Activated CD8-positive, alpha-beta T cell treated with anti-CD3 and anti-CD28 coated beads for 36 hours (primary cell): Measurements from ENCODE around the gene LRRC7. TPM values are rescaled to one million over a fixed set of nuclear protein-coding genes. Genes with fewer than 3 reads are reported as not detected.
"Not testable (repeated sequence)": the region's sequence is repeated elsewhere in the genome, so short reads cannot be mapped to it uniquely, and the experiment has no call there.

ENCODE experiments used
- ATAC-seq: fragments of 200-7000 bp; cut with Tn5 transposase; one replicate; pipeline ENCODE4 v1.10.0; 2021; ENCODE audit warnings: mild to moderate bottlenecking, moderate library complexity
- CTCF ChIA-PET: fragments of 350-600 bp; sonication (Branson Sonifier 250); formaldehyde crosslinking; loops from one replicate; lab custom pipeline; 2021; ENCODE audit warnings: antibody characterized with exemption; lab: Charles Lee
- POLR2A ChIA-PET: fragments of 350-600 bp; sonication (Branson Sonifier 250); formaldehyde crosslinking; loops from one replicate; lab custom pipeline; 2021; ENCODE audit warnings: antibody characterized with exemption; lab: Charles Lee
- DNase-seq: peaks from one replicate; pipeline ENCODE4 v3.0.0-alpha.2; 2020
- H3K27ac Mint-ChIP-seq: one replicate; pipeline ENCODE4 v1.8.0; 2021; ENCODE audit warnings: mild to moderate bottlenecking, mixed read lengths
- H3K27me3 Mint-ChIP-seq: one replicate; pipeline ENCODE4 v1.8.0; 2021; ENCODE audit warnings: mixed read lengths
- H3K36me3 Mint-ChIP-seq: one replicate; pipeline ENCODE4 v1.8.0; 2021; ENCODE audit warnings: low read depth, mixed read lengths
- H3K4me1 Mint-ChIP-seq: one replicate; pipeline ENCODE4 v1.8.0; 2021; ENCODE audit warnings: low read depth, mixed read lengths
- H3K4me3 Mint-ChIP-seq: one replicate; pipeline ENCODE4 v1.8.0; 2021; ENCODE audit warnings: mild to moderate bottlenecking, moderate library complexity, mixed read lengths
- H3K9me3 Mint-ChIP-seq: one replicate; pipeline ENCODE4 v1.8.0; 2021; ENCODE audit warnings: mixed read lengths
- CTCF ChIP-seq: fragments of 200-600 bp; IDR thresholded peaks from one replicate; pipeline ENCODE4 v1.8.0; 2022; ENCODE audit warnings: antibody characterized with exemption, mild to moderate bottlenecking
- intact Hi-C: fragments of 100-400 bp; cut with micrococcal nuclease; formaldehyde crosslinking; loops from one replicate; pipeline ENCODE4 v1.10.0; 2022
- total RNA-seq, 2 experiments: library from RNA; stranded (reverse); gene quantifications; one replicate each; pipeline ENCODE4 v1.2.3, GENCODE V29; 2021

LRRC7 gene
- total RNA-seq, 2 experiments from 2014 or later: 0.27 to 0.29 TPM

GRCh38 chr1:69920426-69920825, 352.7 kb downstream of the LRRC7 start:
- H3K27me3 Mint-ChIP-seq: no peaks in the 10 kb centered on the region
- no peak for ATAC-seq
- no peak for DNase-seq
- TF ChIP-seq CTCF: no peak
- CTCF ChIA-PET: no interaction called here
- no peaks in the 10 kb centered on the region for H3K36me3 Mint-ChIP-seq
- H3K27ac Mint-ChIP-seq: no peak overlapping the region
- POLR2A ChIA-PET: no interaction called here
- no peak overlapping the region for H3K4me3 Mint-ChIP-seq
- intact Hi-C loops: no loop called here
- peaks cover 4% of the 10 kb centered on the region for H3K9me3 Mint-ChIP-seq
- no peaks in the 10 kb centered on the region for H3K4me1 Mint-ChIP-seq

- no peaks in the 10 kb centered on the region for H3K27me3 Mint-ChIP-seq
- no peak for ATAC-seq
- H3K4me1 Mint-ChIP-seq: no peaks in the 10 kb centered on the region
- H3K9me3 Mint-ChIP-seq: peaks cover 5% of the 10 kb centered on the region
- ChIA-PET CTCF (no interaction called here), POLR2A (no interaction called here)
- H3K4me3 Mint-ChIP-seq: no peak overlapping the region
- intact Hi-C loops: no loop called here
- H3K27ac Mint-ChIP-seq: no peak overlapping the region
- no peak for DNase-seq
- no peak for TF ChIP-seq CTCF
- no peaks in the 10 kb centered on the region for H3K36me3 Mint-ChIP-seq
Observed at GRCh38 chr1:69921486-69921885, 353.8 kb downstream of the LRRC7 start.

- intact Hi-C loops, H3K27me3 Mint-ChIP-seq, H3K4me3 Mint-ChIP-seq, POLR2A ChIA-PET, H3K36me3 Mint-ChIP-seq, H3K9me3 Mint-ChIP-seq, DNase-seq, H3K27ac Mint-ChIP-seq, ATAC-seq, CTCF ChIA-PET, H3K4me1 Mint-ChIP-seq: not testable (repeated sequence)
Observed at GRCh38 chr1:69928234-69928633, 360.5 kb downstream of the LRRC7 start.

GRCh38 chr1:69929308-69930057, 361.8 kb downstream of the LRRC7 start:
- no peak for TF ChIP-seq CTCF
- no peak overlapping the region for H3K4me3 Mint-ChIP-seq
- no peaks in the 10 kb centered on the region for H3K4me1 Mint-ChIP-seq
- no peak for DNase-seq
- no peak for ATAC-seq
- ChIA-PET POLR2A (no interaction called here), CTCF (no interaction called here)
- intact Hi-C loops: no loop called here
- H3K9me3 Mint-ChIP-seq: peaks cover 9% of the 10 kb centered on the region
- H3K27me3 Mint-ChIP-seq: no peaks in the 10 kb centered on the region
- no peak overlapping the region for H3K27ac Mint-ChIP-seq
- no peaks in the 10 kb centered on the region for H3K36me3 Mint-ChIP-seq

- DNase-seq: no peak
- H3K27ac Mint-ChIP-seq: no peak overlapping the region
Observed at GRCh38 chr1:69930396-69930795, 362.7 kb downstream of the LRRC7 start.

More at GRCh38 chr1:69930396-69930795, 362.7 kb downstream of the LRRC7 start:
- intact Hi-C loops: no loop called here
- Mint-ChIP-seq H3K9me3 (peaks cover 9% of the 10 kb centered on the region), H3K27me3 (no peaks in the 10 kb centered on the region), H3K4me1 (no peaks in the 10 kb centered on the region), H3K4me3 (no peak overlapping the region), H3K36me3 (no peaks in the 10 kb centered on the region)
- POLR2A ChIA-PET: no interaction called here
- TF ChIP-seq CTCF: no peak
- CTCF ChIA-PET: no interaction called here
- ATAC-seq: no peak
